NB4 (cell line): ENCODE measurements around the gene TGFB2.

Experiments
- CTCF ChIP-seq: IDR thresholded peaks from one replicate; pipeline ENCODE4 v1.5.1; 2012; ENCODE audit warnings: low read depth, low read length
- MAX ChIP-seq: IDR thresholded peaks from 2 replicates; pipeline ENCODE4 v1.6.1; 2011; ENCODE audit warnings: low read depth, low read length
- MYC ChIP-seq: IDR thresholded peaks from 2 replicates; pipeline ENCODE4 v1.6.1; 2011; ENCODE audit warnings: low read depth, low read length
- POLR2A ChIP-seq: IDR thresholded peaks from 2 replicates; pipeline ENCODE4 v1.6.1; 2011; ENCODE audit warnings: mild to moderate bottlenecking; ENCODE audit not compliant: insufficient read length; ENCODE audit errors: extremely low read depth

- TF ChIP-seq CTCF (no peak), POLR2A (no peak), MAX (no peak), MYC (no peak)
These were observed 67.0 kb downstream of the TGFB2 start for GRCh38 chr1:218412171-218412570.
